ENCODE measurements around the gene NKD2.

DNA sequence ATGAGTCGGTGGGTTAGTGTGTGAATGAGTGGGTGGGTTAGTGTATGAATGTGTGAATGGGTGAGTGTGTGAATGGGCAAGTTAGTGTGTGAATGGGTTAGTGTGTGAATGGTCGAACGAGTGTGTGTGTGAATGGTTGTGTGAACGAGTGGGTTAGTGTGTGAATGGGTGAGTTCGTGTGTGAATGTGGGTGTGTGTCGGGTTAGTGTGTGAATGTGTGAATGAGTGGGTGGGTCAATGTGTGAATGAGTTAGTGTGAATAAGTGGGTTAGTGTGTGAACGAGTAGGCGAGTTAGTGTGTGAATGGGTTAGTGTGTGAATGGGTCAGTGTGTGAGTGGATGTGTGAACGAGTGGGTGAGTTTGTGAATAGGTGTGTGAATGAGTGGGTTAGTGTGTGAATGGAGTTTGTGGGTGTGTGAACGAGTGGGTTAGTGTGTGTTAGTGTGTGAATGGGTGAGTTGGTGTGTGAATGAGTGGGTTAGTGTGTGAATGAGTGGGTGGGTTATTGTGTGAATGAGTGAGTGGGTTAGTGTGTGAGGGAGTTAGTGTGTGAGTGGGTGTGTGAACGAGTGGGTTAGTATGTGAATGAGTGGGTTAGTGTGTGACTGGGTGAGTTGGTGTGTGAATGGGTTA lies 38.8 kb downstream of the NKD2 start:
- TF ChIP-seq, protein P1, sequence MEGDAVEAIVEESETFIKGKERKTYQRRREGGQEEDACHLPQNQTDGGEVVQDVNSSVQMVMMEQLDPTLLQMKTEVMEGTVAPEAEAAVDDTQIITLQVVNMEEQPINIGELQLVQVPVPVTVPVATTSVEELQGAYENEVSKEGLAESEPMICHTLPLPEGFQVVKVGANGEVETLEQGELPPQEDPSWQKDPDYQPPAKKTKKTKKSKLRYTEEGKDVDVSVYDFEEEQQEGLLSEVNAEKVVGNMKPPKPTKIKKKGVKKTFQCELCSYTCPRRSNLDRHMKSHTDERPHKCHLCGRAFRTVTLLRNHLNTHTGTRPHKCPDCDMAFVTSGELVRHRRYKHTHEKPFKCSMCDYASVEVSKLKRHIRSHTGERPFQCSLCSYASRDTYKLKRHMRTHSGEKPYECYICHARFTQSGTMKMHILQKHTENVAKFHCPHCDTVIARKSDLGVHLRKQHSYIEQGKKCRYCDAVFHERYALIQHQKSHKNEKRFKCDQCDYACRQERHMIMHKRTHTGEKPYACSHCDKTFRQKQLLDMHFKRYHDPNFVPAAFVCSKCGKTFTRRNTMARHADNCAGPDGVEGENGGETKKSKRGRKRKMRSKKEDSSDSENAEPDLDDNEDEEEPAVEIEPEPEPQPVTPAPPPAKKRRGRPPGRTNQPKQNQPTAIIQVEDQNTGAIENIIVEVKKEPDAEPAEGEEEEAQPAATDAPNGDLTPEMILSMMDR (conservative IDR thresholded peaks at IDR 0.05; ENCODE audit: low read length) = no peak
- TF ChIP-seq EZH2phosphoT487 (IDR thresholded peaks at IDR 0.05; ENCODE audit: borderline replicate concordance) = no peak
